Gastrocnemius medialis (tissue), 4 donors: ENCODE measurements around the gene FAM163B.

ENCODE experiments used
- POLR2A ChIP-seq, 2 donors: fragments of 450-650 bp; IDR thresholded peaks; one replicate each; pipeline ENCODE4 v1.6.1; 2017; ENCODE audit warnings: antibody characterized with exemption in 2 of 2, mild to moderate bottlenecking in 2 of 2, moderate library complexity in 2 of 2
- TF ChIP-seq, protein P1 (sequence below), 5 experiments: fragments of 450-650 bp in 3 of 5; fragments of 200-600 bp in 2 of 5; sonication (generic) in 2 of 5; IDR thresholded peaks in 4 of 5; conservative IDR thresholded peaks in 1 of 5; 1 replicate in 4 of 5; 2 replicates in 1 of 5; pipeline ENCODE4 v1.5.1; 2016 to 2019; ENCODE audit warnings: antibody characterized with exemption in 5 of 5, mild to moderate bottlenecking in 3 of 5, moderate library complexity in 3 of 5

DNA sequence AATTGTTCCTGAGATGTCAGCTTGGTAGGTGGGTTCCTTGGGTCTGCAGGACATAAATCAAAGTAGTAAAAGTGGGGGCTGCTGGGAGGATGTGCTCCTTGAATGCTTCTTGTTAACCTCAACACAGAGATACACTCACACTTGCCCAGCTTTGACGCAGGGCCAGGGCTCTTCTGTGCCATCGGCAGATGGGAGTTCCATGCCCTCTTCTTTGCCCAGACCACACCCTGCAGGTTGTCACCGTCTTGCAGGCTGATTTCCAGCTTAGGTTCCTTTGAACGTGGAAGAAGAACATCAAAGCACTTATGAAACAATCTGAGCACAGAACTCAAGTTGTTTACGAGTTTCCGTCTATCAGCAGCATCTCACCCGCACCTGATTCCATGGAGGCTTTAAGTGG, 38.0 kb upstream of the FAM163B start:
- TF ChIP-seq, protein P1, sequence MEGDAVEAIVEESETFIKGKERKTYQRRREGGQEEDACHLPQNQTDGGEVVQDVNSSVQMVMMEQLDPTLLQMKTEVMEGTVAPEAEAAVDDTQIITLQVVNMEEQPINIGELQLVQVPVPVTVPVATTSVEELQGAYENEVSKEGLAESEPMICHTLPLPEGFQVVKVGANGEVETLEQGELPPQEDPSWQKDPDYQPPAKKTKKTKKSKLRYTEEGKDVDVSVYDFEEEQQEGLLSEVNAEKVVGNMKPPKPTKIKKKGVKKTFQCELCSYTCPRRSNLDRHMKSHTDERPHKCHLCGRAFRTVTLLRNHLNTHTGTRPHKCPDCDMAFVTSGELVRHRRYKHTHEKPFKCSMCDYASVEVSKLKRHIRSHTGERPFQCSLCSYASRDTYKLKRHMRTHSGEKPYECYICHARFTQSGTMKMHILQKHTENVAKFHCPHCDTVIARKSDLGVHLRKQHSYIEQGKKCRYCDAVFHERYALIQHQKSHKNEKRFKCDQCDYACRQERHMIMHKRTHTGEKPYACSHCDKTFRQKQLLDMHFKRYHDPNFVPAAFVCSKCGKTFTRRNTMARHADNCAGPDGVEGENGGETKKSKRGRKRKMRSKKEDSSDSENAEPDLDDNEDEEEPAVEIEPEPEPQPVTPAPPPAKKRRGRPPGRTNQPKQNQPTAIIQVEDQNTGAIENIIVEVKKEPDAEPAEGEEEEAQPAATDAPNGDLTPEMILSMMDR (IDR thresholded peaks at IDR 0.05 in 4 of 5, conservative IDR thresholded peaks at IDR 0.05 in 1 of 5), result no peak
- no peak for TF ChIP-seq POLR2A (IDR thresholded peaks at IDR 0.05)
